Inferior parietal cortex (tissue), 1 donor: ENCODE data around the gene SPTLC2.
"Not testable (repeated sequence)": the region's sequence is repeated elsewhere in the genome, so short reads cannot be mapped to it uniquely, and the experiment has no call there.

ENCODE experiments used
- DNase-seq: peaks from one replicate; pipeline ENCODE4 v3.0.0-alpha.2; 2016; ENCODE audit errors: extremely low spot score

The SPTLC2 gene

GRCh38 chr14:77589099-77589498, 27.3 kb downstream of the SPTLC2 start:
- DNase-seq, result no peak

GRCh38 chr14:77588411-77589025, 27.9 kb downstream of the SPTLC2 start:
- DNase-seq, result not testable (repeated sequence)

GRCh38 chr14:77585385-77585784, 31.1 kb downstream of the SPTLC2 start:
- no peak for DNase-seq

GRCh38 chr14:77584809-77585208, 31.6 kb downstream of the SPTLC2 start:
- no peak for DNase-seq

GRCh38 chr14:77583657-77584056, 32.8 kb downstream of the SPTLC2 start:
- DNase-seq, result no peak

GRCh38 chr14:77582511-77582910, 33.9 kb downstream of the SPTLC2 start:
- no peak for DNase-seq

GRCh38 chr14:77580964-77581505, 35.4 kb downstream of the SPTLC2 start:
- no peak for DNase-seq

- DNase-seq, result no peak
Measured at GRCh38 chr14:77580477-77580876, 36.0 kb downstream of the SPTLC2 start.

GRCh38 chr14:77579780-77580179, 36.7 kb downstream of the SPTLC2 start:
- no peak for DNase-seq

GRCh38 chr14:77579065-77579464, 37.4 kb downstream of the SPTLC2 start:
- DNase-seq, result no peak

GRCh38 chr14:77574446-77575115, 41.9 kb downstream of the SPTLC2 start:
- DNase-seq, result peak; percentile 53

- no peak for DNase-seq
Measured at GRCh38 chr14:77573964-77574363, 42.5 kb downstream of the SPTLC2 start.

GRCh38 chr14:77570706-77571268, 45.6 kb downstream of the SPTLC2 start:
- DNase-seq, result no peak

- DNase-seq, result no peak
Measured at GRCh38 chr14:77565994-77566305, 50.5 kb downstream of the SPTLC2 start.

GRCh38 chr14:77565289-77565993, 51.0 kb downstream of the SPTLC2 start:
- DNase-seq, result peak; percentile 49

GRCh38 chr14:77562681-77563080, 53.8 kb downstream of the SPTLC2 start:
- no peak for DNase-seq

- DNase-seq, result no peak
Measured at GRCh38 chr14:77561881-77562280, 54.6 kb downstream of the SPTLC2 start.

GRCh38 chr14:77559381-77559780, 57.1 kb downstream of the SPTLC2 start:
- no peak for DNase-seq

- peak; percentile 30 for DNase-seq
Measured at GRCh38 chr14:77557391-77557790, 59.0 kb downstream of the SPTLC2 start.

- DNase-seq, result no peak
Measured at GRCh38 chr14:77556946-77557345, 59.5 kb downstream of the SPTLC2 start.

GRCh38 chr14:77554816-77555599, 61.4 kb downstream of the SPTLC2 start:
- peak; percentile 42 for DNase-seq

GRCh38 chr14:77554207-77554606, 62.2 kb downstream of the SPTLC2 start:
- DNase-seq, result no peak
